GM12875 (cell line): ENCODE measurements around the gene THSD7A.

Source experiments
- H3K4me3 ChIP-seq: one replicate; pipeline ENCODE4 v1.5.1; 2011; ENCODE audit warnings: low read depth, low read length, control low read depth
- TF ChIP-seq, protein P1 (sequence below): IDR thresholded peaks from 2 replicates; pipeline ENCODE4 v1.5.1; 2011; ENCODE audit warnings: low read depth, mild to moderate bottlenecking, control low read depth, inconsistent platforms, low read length, moderate library complexity, borderline replicate concordance; ENCODE audit not compliant: insufficient read depth

Gene THSD7A

DNA sequence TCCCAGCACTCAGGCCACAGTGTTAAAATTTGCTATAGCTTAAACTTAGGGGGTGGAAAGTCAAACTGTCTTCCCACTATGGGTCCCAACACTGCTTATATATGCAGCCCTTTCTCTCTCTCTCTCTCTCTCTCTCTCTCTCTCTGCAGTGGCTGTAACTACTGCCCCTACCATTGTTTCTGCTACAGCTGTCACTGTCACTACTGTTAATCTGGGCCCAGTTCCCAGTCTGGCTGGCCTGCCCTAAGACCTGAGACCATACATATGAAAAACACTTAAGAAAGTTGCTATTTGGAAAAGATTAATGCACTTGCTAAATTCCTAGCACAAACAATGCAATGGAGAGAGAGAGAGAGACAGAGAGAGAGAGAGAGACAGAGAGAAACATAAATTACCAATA is 78.6 kb downstream of the THSD7A start:
- TF ChIP-seq, protein P1, sequence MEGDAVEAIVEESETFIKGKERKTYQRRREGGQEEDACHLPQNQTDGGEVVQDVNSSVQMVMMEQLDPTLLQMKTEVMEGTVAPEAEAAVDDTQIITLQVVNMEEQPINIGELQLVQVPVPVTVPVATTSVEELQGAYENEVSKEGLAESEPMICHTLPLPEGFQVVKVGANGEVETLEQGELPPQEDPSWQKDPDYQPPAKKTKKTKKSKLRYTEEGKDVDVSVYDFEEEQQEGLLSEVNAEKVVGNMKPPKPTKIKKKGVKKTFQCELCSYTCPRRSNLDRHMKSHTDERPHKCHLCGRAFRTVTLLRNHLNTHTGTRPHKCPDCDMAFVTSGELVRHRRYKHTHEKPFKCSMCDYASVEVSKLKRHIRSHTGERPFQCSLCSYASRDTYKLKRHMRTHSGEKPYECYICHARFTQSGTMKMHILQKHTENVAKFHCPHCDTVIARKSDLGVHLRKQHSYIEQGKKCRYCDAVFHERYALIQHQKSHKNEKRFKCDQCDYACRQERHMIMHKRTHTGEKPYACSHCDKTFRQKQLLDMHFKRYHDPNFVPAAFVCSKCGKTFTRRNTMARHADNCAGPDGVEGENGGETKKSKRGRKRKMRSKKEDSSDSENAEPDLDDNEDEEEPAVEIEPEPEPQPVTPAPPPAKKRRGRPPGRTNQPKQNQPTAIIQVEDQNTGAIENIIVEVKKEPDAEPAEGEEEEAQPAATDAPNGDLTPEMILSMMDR = no peak
- no peak overlapping the region for H3K4me3 ChIP-seq

DNA sequence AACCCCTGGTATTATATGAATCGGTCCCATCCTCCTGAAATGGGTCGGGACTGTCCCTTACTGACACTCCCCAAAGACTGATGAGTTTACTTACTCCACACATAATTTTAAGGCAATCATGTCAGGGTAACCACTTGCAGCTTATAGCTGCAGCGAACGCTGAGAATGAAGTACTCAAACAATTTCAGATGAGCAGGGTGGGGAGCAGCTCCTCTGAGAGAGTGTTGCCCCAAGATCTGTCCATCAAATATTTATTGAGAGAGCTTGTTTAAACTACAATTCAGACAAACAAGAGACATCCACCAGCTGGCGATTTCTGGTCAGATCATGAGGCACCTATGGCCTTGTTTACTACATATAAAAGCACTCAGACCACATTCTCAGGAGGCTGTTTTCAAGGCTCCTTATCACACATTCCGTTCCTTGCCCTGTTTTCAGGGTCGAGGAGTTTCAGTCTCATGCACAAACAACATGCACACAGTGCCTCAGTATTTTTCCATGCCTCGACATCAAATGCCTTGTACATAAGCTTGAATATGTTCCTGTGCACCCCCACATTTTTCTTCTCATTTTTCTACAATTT is 80.1 kb downstream of the THSD7A start:
- TF ChIP-seq, protein P1 = no peak
- H3K4me3 ChIP-seq = no peak overlapping the region

DNA sequence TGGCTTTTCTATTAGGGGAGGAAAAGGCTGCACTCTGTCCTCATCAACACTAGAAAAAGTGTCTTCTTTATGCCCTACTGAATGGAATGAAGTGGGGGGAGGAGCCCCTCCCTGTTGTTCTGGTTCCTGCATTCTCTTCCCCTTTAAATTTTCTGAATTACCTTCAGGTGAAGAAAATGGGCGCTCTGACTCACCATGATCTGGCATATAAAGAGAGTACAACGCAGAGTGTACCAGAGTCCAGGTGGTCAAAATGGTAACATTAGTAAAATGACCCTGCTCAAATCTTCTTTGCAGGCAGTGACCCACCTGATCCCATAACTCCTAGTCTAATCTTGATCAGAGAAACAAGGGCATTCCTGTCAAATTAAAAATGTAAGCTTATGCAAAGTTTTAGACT is 80.7 kb downstream of the THSD7A start:
- no peak overlapping the region for H3K4me3 ChIP-seq
- TF ChIP-seq, protein P1 = no peak

DNA sequence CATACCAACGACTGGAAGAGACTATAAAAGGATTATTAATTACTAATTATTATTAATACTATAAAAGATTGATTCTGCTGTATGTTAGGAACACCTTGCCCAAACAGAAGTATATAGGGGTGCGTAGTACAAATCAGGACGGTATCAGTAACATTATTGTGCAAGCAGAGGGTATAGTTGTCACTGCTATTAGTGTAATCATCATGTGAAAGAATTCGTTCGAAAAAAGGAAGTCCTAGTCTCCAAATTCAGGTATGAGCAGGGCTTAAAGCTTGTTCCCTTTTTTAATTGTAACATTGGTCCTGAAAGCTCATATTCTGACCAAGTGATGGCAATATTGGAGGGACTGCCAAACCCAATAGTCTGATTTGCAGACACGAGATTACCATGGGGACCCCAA is 81.8 kb downstream of the THSD7A start:
- no peak overlapping the region for H3K4me3 ChIP-seq
- TF ChIP-seq, protein P1 = no peak

DNA sequence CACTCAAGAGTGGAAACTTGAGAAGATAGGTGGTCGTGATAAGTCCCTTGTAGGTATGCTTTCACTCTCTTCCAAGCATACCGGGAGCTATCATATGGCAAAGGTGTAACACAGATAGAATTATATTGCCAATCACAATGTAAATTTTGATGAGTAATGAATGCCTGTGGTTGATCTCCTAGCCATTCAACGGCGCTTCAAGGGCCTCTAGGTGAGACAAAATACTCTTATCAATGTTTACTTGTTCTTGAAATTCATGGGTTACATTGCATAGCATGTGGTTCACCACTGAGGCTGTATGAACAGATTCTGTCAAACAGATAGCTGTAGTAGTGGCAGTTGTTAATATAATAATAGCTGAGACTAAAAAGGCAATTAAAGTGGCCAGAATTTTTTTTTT is 82.4 kb downstream of the THSD7A start:
- TF ChIP-seq, protein P1 = no peak
- H3K4me3 ChIP-seq = no peak overlapping the region

DNA sequence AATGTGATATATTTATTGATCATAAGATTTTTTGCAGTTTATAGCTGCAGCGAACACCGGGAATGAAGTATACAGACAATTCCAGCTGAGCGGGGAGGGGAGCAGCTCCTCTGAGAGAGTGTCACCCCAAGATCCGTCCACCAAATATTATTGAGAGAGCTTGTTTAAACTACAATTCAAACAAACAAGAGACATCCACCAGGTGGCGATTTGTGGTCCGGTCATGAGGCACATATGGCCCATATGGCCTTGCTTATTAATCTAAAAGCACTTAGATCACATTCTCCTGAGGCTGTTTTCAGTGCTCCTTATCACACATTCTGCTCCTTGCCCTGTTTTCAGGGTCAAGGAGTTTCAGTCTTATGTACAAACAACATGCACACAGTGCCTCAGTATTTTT is 83.1 kb downstream of the THSD7A start:
- TF ChIP-seq, protein P1 = no peak

DNA sequence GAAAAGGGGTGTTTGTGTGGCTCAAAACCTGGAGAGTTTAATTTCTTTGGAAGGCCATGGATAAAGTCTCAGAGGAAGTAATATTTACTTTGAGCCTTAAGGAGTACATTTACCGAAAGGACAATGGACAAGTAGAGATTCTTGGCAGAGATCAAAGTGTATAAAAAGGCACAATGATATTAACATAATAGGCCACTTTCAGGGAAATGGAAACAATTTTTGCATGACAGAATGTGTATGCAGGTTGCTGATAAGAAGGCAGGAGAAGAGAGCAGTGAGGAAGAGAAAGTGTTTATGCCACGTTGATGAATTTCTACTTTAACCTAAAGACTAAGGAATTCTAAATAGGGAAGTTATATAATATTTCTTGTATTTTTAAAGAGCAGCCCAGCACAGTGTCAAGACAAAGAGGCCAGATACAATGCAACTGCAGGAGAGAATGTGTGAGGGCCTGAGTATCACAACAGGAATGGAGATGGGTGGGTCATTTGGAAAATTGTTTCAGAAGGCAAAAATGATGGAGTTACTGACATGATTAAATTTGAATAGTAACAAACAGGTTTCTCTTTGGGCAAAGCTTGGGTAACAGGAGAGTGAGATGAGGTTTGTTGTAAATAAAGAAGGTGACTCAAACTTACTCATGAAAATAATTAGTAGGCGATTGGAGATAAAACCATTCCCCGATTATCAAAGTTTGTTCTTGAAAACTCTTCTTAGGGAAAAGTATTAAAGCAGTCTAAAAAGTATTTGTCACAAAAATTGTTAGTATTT is 84.1 kb downstream of the THSD7A start:
- TF ChIP-seq, protein P1 = no peak

More for the DNA sequence above, 83.1 kb downstream of the THSD7A start:
- H3K4me3 ChIP-seq = no peak overlapping the region

More for the DNA sequence above, 84.1 kb downstream of the THSD7A start:
- no peak overlapping the region for H3K4me3 ChIP-seq
